C4-2B (cell line): Measurements from ENCODE around the gene ATL3.

Experiments used
- CTCF ChIP-seq: fragments of 450-650 bp; conservative IDR thresholded peaks from 2 replicates; pipeline ENCODE4 v1.5.1; 2017; ENCODE audit warnings: mild to moderate bottlenecking
- ZFX ChIP-seq: fragments of 450-650 bp; IDR thresholded peaks from 2 replicates; pipeline ENCODE4 v1.6.1; 2017

GRCh38 chr11:63643205-63643604 is 28.0 kb downstream of the ATL3 start:
- no peak for TF ChIP-seq CTCF
- no peak for TF ChIP-seq ZFX
